ENCODE results near the gene SFRP5.
A peak's percentile ranks its signal among the peaks of the same experiment; 100 is the strongest.

The SFRP5 gene

DNA sequence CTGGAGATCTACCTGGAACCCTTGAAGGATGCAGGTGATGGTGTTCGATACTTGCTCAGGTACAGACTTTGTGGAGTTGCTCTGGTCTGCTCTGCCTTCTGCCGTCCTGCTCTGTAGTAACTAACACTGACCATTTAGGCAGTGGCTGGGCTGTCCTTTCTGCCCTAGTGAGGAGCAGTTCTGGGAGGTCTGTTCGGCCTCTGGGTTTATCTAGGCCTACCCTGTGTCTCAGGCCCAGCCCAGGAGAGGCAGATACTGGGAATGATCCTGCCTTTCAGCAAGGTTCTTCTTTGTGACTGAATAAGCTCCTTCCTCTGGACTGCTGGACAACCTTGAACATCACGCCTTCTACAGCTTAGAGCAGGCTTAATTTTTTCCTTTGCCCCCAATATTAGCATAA lies 33.2 kb downstream of the SFRP5 start:
- no peak overlapping the region for H3K4me3 ChIP-seq
- peaks cover 22 to 34% (median 24%) of the 10 kb centered on the region in 3 donors for H3K36me3 ChIP-seq
- H3K9me3 ChIP-seq = no peaks in the 10 kb centered on the region
- TF ChIP-seq, protein P1, sequence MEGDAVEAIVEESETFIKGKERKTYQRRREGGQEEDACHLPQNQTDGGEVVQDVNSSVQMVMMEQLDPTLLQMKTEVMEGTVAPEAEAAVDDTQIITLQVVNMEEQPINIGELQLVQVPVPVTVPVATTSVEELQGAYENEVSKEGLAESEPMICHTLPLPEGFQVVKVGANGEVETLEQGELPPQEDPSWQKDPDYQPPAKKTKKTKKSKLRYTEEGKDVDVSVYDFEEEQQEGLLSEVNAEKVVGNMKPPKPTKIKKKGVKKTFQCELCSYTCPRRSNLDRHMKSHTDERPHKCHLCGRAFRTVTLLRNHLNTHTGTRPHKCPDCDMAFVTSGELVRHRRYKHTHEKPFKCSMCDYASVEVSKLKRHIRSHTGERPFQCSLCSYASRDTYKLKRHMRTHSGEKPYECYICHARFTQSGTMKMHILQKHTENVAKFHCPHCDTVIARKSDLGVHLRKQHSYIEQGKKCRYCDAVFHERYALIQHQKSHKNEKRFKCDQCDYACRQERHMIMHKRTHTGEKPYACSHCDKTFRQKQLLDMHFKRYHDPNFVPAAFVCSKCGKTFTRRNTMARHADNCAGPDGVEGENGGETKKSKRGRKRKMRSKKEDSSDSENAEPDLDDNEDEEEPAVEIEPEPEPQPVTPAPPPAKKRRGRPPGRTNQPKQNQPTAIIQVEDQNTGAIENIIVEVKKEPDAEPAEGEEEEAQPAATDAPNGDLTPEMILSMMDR (IDR thresholded peaks at IDR 0.05) = no peak
- DNase-seq = no peak
- H3K4me1 ChIP-seq = peaks cover 0 to 30% (median 21%) of the 10 kb centered on the region in 4 donors
- intact Hi-C loops (cut with DNase I; ENCODE audit: low total_unique reads) = no loop called here
- no peaks in the 10 kb centered on the region for H3K27me3 ChIP-seq
- H3K27ac ChIP-seq = no peak overlapping the region

DNA sequence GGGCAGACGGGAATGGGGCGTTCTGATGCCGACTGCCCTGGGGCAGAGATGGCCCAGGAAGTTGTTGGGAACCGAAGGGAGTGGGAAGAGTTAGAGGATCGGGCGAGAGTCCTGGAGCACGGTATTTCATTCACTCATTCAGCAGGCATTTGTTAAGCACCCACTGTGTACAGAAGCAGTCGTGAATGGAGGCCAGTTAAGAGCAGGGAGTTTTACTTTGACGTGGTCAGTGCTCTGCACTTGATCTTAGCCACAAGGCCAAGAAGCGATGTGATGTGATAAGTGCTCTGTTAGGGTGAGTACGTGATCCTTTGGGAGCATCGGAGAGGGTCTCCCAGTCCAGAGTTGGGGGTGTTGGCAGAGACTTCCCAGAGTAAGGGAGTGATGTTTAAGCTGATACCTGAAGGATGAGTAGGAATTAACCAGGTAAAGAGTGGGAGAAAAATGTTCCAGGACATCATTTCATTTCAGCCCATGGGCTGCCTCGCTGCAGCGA lies 34.0 kb downstream of the SFRP5 start:
- Histone ChIP-seq H3K4me3 (peak overlapping the region; percentile 86 to 93), H3K27me3 (no peaks in the 10 kb centered on the region), H3K36me3 (peaks cover 14 to 26% (median 16%) of the 10 kb centered on the region in 3 donors), H3K9me3 (no peaks in the 10 kb centered on the region), H3K4me1 (peaks cover 0 to 30% (median 21%) of the 10 kb centered on the region in 4 donors), H3K27ac (peak overlapping the region; percentile 92 to 94)
- no peak for DNase-seq
- intact Hi-C loops (cut with DNase I; ENCODE audit: low total_unique reads) = no loop called here
- TF ChIP-seq, protein P1 (IDR thresholded peaks at IDR 0.05) = no peak

DNA sequence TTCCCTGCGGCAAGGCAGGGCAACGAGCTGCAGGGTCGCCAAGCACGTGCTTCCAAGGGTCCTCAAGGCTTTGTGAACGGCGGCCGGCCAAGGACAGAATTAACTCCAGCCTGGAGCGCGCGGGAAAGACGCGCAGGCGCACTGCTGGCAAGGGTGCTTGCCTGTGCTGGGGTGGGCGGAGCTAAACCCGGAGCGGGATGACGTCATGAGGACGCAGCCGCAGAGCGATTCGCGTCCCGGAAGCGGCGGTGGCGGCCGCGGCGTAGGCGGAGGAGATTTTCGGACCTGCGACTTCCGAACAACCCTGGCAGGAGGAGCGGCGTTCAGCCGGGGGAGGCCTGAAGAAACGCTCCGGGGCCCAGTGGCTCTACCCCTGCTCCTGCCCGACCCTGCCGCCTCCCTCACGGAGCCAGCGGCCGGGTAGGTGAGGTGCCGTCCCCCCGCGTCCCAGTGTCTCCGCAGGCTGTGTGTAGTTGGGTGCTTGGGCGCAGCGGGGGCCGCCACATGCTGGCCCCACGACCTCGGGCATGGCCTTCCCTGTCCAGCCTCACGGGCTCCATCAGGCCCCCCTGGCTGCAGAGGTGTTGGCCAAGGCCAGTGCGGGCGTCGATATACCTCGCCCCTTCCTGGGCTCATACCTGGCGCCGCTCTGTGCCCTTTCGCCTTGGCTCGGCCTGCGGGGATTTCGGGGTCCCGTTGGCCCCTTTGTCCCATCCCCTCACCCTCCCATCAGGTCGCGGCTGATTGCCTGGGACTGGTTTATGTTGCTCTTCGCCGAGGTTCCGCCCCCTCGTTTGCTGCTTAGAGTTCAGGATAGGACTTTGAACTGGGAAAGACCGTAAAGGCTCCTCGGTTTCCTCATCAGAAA lies 34.7 kb downstream of the SFRP5 start, which contains the start of gene ZFYVE27:
TSS of gene ZFYVE27 (plus strand) at position 227 of the 868 bp plus-strand sequence. CDS start 1,350 bp downstream, outside the sequence.
- no peaks in the 10 kb centered on the region for H3K9me3 ChIP-seq
- peak; percentile 92 to 97 for DNase-seq
- TF ChIP-seq, protein P1 (IDR thresholded peaks at IDR 0.05) = no peak
- peak within 1 kb of the TSS; percentile 92 to 94 for H3K27ac ChIP-seq
- peaks cover 0 to 30% (median 21%) of the 10 kb centered on the region in 4 donors for H3K4me1 ChIP-seq
- intact Hi-C loops (cut with DNase I; ENCODE audit: low total_unique reads) = no loop called here
- H3K36me3 ChIP-seq = peaks cover 9 to 23% (median 13%) of the 10 kb centered on the region in 3 donors
- no peaks in the 10 kb centered on the region for H3K27me3 ChIP-seq
- H3K4me3 ChIP-seq = peak within 1 kb of the TSS; percentile 86 to 93

DNA sequence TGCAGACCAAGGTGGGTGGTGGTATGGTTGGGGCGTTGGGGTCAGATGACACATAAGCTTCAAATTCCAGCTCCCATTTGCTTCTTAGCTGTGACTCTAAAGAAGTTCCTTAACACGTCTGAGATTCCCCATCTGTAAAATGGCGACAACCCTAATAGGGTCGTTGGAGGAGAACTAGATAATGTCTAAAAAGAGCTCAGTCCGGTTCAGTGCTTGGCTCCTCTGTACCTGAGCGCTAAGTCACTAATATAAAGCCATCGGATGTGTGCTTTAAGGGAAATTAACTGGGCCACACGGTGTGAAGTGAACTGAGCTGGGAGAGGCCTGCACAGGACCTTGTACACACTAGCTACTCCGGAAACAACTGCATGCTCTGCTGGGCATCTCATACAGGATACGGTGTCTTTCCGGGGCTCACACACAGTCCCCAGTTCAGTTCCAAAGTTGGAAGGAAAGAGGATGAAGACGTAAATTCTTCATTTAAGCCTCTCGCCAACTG lies 35.3 kb downstream of the SFRP5 start:
- Histone ChIP-seq H3K36me3 (peaks cover 8 to 23% (median 11%) of the 10 kb centered on the region in 3 donors), H3K27ac (peak overlapping the region; percentile 92 to 94), H3K4me3 (peak overlapping the region; percentile 86 to 93), H3K9me3 (no peaks in the 10 kb centered on the region), H3K4me1 (peaks cover 0 to 33% (median 23%) of the 10 kb centered on the region in 4 donors), H3K27me3 (no peaks in the 10 kb centered on the region)
- DNase-seq = no peak
- TF ChIP-seq, protein P1 (IDR thresholded peaks at IDR 0.05) = no peak
- intact Hi-C loops (cut with DNase I; ENCODE audit: low total_unique reads) = no loop called here

- no peak overlapping the region for H3K4me3 ChIP-seq
- H3K36me3 ChIP-seq = peaks cover 0 to 4% (median 0%) of the 10 kb centered on the region in 3 donors
- H3K9me3 ChIP-seq = no peaks in the 10 kb centered on the region
- intact Hi-C loops (cut with DNase I; ENCODE audit: low total_unique reads) = loop anchor here (5.0 kb wide), 2 partner anchors 37 to 57 kb away; no protein-coding TSS in a partner anchor
- no peaks in the 10 kb centered on the region for H3K27me3 ChIP-seq
- DNase-seq = no peak
- no peak overlapping the region for H3K27ac ChIP-seq
- TF ChIP-seq, protein P1 (IDR thresholded peaks at IDR 0.05) = no peak
- H3K4me1 ChIP-seq = peaks cover 0 to 30% (median 19%) of the 10 kb centered on the region in 4 donors
Measured at GRCh38 chr10:97734021-97734420, 37.8 kb downstream of the SFRP5 start.
